HL-60 (cell line): ENCODE results near the gene IL17A.

Source experiments
- DNase-seq, 2 experiments: peaks; one replicate each; pipeline ENCODE4 v3.0.0-alpha.2; 2010 to 2020; ENCODE audit warnings: low read depth in 1 of 2, low spot score in 1 of 2
- H3K27ac ChIP-seq: fragments of 250-450 bp; sonication (Bioruptor Pico); replicated peaks from 2 replicates; pipeline ENCODE4 v1.5.1; 2020; ENCODE audit warnings: mild to moderate bottlenecking, moderate library complexity
- H3K27me3 ChIP-seq: fragments of 250-450 bp; sonication (Bioruptor Pico); 2 replicates; pipeline ENCODE4 v1.5.1; 2021; ENCODE audit warnings: mild to moderate bottlenecking, moderate library complexity; ENCODE audit not compliant: insufficient read depth, poor library complexity, severe bottlenecking
- H3K4me3 ChIP-seq: replicated peaks from 2 replicates; pipeline ENCODE4 v1.5.1; 2011; ENCODE audit warnings: mild to moderate bottlenecking, control low read depth, low read length; ENCODE audit not compliant: insufficient read depth
- CTCF ChIP-seq: IDR thresholded peaks from one replicate; pipeline ENCODE4 v1.5.1; 2011; ENCODE audit warnings: low read length, control low read depth, inconsistent platforms; ENCODE audit not compliant: insufficient read depth
- GABPA ChIP-seq: IDR thresholded peaks from 2 replicates; pipeline ENCODE4 v1.6.1; 2012; ENCODE audit warnings: low read depth
- POLR2AphosphoS5 ChIP-seq: IDR thresholded peaks from 2 replicates; pipeline ENCODE4 v1.6.1; 2012; ENCODE audit warnings: low read depth
- REST ChIP-seq: IDR thresholded peaks from 2 replicates; pipeline ENCODE4 v1.6.1; 2012; ENCODE audit warnings: low read depth; ENCODE audit not compliant: insufficient replicate concordance
- SPI1 ChIP-seq: IDR thresholded peaks from 2 replicates; pipeline ENCODE4 v1.6.1; 2012; ENCODE audit warnings: low read depth, mild to moderate bottlenecking, borderline replicate concordance
- long read RNA-seq: library from polyadenylated mRNA; unstranded; transcript quantifications from one replicate; pipeline ENCODE4 v2.0.0, GENCODE V29; 2020

IL17A gene
- long read RNA-seq: 0 reads

GRCh38 chr6:52186075-52186474 lies at the start of gene IL17A:
TSS of gene IL17A (plus strand) at chr6:52186375. CDS start at chr6:52186432, 57 bp downstream.
- peaks cover 9% of the 10 kb centered on the region for H3K27me3 ChIP-seq
- H3K4me3 ChIP-seq: no peak within 1 kb of the TSS
- DNase-seq: no peak
- TF ChIP-seq CTCF (no peak), POLR2AphosphoS5 (no peak), REST (no peak), SPI1 (no peak)
- H3K27ac ChIP-seq: no peak within 1 kb of the TSS

- TF ChIP-seq CTCF (no peak), REST (no peak), SPI1 (no peak), GABPA (no peak), POLR2AphosphoS5 (no peak)
- peaks cover 28% of the 10 kb centered on the region for H3K27me3 ChIP-seq
- H3K4me3 ChIP-seq: no peak overlapping the region
- no peak overlapping the region for H3K27ac ChIP-seq
- DNase-seq: no peak
These were observed 49.2 kb upstream of the IL17A start for GRCh38 chr6:52136934-52137467.

- Histone ChIP-seq H3K4me3 (no peak overlapping the region), H3K27ac (no peak overlapping the region), H3K27me3 (peaks cover 28% of the 10 kb centered on the region)
- DNase-seq: no peak
- TF ChIP-seq POLR2AphosphoS5 (no peak), CTCF (no peak), GABPA (no peak), REST (no peak), SPI1 (no peak)
These were observed 47.9 kb upstream of the IL17A start for GRCh38 chr6:52138284-52138683.
